DOHH2 (cell line): ENCODE results near the gene CENPU.

Experiments used
- H3F3A ChIP-seq: fragments of 200-600 bp; sonication (generic), shearing (Covaris generic); 2 replicates; pipeline ENCODE4 v1.6.0; 2016; ENCODE audit warnings: antibody characterized with exemption, mild to moderate bottlenecking; ENCODE audit not compliant: control insufficient read depth, insufficient read depth
- H3K27ac ChIP-seq: fragments of 200-600 bp; sonication (generic); 2 replicates; pipeline ENCODE4 v1.5.1; 2014; ENCODE audit warnings: low read depth, mild to moderate bottlenecking, low read length, moderate library complexity
- H3K27me3 ChIP-seq: fragments of 200-600 bp; sonication (generic); 2 replicates; pipeline ENCODE4 v1.6.1; 2014; ENCODE audit warnings: mild to moderate bottlenecking, low read length, mixed read lengths; ENCODE audit not compliant: control insufficient read depth
- H3K36me3 ChIP-seq: fragments of 200-600 bp; sonication (generic); 2 replicates; pipeline ENCODE4 v1.6.1; 2014; ENCODE audit warnings: mild to moderate bottlenecking, low read length, moderate library complexity, mixed read lengths; ENCODE audit not compliant: control insufficient read depth
- H3K4me1 ChIP-seq: fragments of 200-600 bp; sonication (generic); 2 replicates; pipeline ENCODE4 v1.6.1; 2014; ENCODE audit warnings: mild to moderate bottlenecking, low read length, mixed read lengths; ENCODE audit not compliant: control insufficient read depth
- H3K4me2 ChIP-seq: fragments of 200-600 bp; sonication (generic); 2 replicates; pipeline ENCODE4 v1.6.0; 2014; ENCODE audit warnings: mild to moderate bottlenecking, low read length, moderate library complexity
- H3K4me3 ChIP-seq: fragments of 200-600 bp; sonication (generic); 2 replicates; pipeline ENCODE4 v1.5.1; 2014; ENCODE audit warnings: mild to moderate bottlenecking, low read length, mixed read lengths
- H3K79me2 ChIP-seq: fragments of 200-600 bp; sonication (generic); 2 replicates; pipeline ENCODE4 v1.6.1; 2014; ENCODE audit warnings: mild to moderate bottlenecking, low read length, mixed read lengths; ENCODE audit not compliant: control insufficient read depth
- H3K9me2 ChIP-seq: fragments of 200-600 bp; sonication (generic); replicated peaks from 2 replicates; pipeline ENCODE4 v1.6.1; 2014; ENCODE audit warnings: mild to moderate bottlenecking, low read length, mixed read lengths; ENCODE audit not compliant: control insufficient read depth
- H3K9me3 ChIP-seq: fragments of 200-600 bp; sonication (generic); 2 replicates; pipeline ENCODE4 v1.6.1; 2014; ENCODE audit warnings: antibody characterized with exemption, low read length, mixed read lengths; ENCODE audit not compliant: control insufficient read depth, insufficient read depth
- H4K20me1 ChIP-seq: fragments of 200-600 bp; sonication (generic); 2 replicates; pipeline ENCODE4 v1.6.0; 2014; ENCODE audit warnings: low read depth, mild to moderate bottlenecking, antibody characterized with exemption, low read length, moderate library complexity; ENCODE audit not compliant: control insufficient read depth, insufficient read depth
- EZH2phosphoT487 ChIP-seq: fragments of 200-600 bp; sonication (generic); IDR thresholded peaks from 2 replicates; pipeline ENCODE4 v1.6.1; 2017; ENCODE audit warnings: borderline replicate concordance, mild to moderate bottlenecking, antibody characterized with exemption, low read length, moderate library complexity, mixed read lengths
- TF ChIP-seq, protein P1 (sequence below): fragments of 200-600 bp; sonication (generic); IDR thresholded peaks from one replicate; pipeline ENCODE4 v1.5.1; 2014; ENCODE audit warnings: antibody characterized with exemption, mild to moderate bottlenecking, low read depth, low read length; ENCODE audit not compliant: poor library complexity, severe bottlenecking

CENPU gene

GRCh38 chr4:184728858-184729257, 5.0 kb downstream of the CENPU start:
- H3K4me2 ChIP-seq, result no peak overlapping the region
- peaks cover 51% of the 10 kb centered on the region for H3K4me1 ChIP-seq
- H3K27ac ChIP-seq, result no peak overlapping the region
- TF ChIP-seq, protein P1, sequence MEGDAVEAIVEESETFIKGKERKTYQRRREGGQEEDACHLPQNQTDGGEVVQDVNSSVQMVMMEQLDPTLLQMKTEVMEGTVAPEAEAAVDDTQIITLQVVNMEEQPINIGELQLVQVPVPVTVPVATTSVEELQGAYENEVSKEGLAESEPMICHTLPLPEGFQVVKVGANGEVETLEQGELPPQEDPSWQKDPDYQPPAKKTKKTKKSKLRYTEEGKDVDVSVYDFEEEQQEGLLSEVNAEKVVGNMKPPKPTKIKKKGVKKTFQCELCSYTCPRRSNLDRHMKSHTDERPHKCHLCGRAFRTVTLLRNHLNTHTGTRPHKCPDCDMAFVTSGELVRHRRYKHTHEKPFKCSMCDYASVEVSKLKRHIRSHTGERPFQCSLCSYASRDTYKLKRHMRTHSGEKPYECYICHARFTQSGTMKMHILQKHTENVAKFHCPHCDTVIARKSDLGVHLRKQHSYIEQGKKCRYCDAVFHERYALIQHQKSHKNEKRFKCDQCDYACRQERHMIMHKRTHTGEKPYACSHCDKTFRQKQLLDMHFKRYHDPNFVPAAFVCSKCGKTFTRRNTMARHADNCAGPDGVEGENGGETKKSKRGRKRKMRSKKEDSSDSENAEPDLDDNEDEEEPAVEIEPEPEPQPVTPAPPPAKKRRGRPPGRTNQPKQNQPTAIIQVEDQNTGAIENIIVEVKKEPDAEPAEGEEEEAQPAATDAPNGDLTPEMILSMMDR, result no peak
- TF ChIP-seq EZH2phosphoT487, result no peak
- no peaks in the 10 kb centered on the region for H3K9me2 ChIP-seq
- peaks cover 90% of the 10 kb centered on the region for H3K79me2 ChIP-seq
- no peak overlapping the region for H3K4me3 ChIP-seq
- peaks cover 18% of the 10 kb centered on the region; the same call in 1 of the 2 replicates for H4K20me1 ChIP-seq
- H3K27me3 ChIP-seq, result no peaks in the 10 kb centered on the region
- H3K9me3 ChIP-seq, result no peaks in the 10 kb centered on the region
- H3F3A ChIP-seq, result peaks cover 4% of the 10 kb centered on the region
- H3K36me3 ChIP-seq, result peaks cover 94% of the 10 kb centered on the region

DNA sequence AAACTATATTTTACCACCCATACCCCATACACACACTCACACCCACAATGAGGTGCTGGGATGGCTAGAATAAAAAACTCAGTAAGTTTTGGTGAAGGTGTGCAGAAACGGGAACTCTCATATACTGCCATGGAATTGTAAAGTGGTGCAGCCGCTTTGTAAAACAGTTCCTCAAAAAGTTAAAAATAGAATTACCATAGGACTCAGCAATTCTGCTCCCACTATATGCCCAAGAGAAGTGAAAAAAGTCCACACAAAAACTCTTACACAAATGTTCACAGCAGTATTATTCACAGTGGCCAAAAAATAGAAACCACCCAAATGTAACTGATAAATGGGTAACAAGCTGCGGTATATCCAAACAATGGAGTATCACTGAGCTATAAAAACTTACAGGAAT, 6.5 kb downstream of the CENPU start:
- Histone ChIP-seq H3K9me2 (no peaks in the 10 kb centered on the region), H3K4me1 (peaks cover 47% of the 10 kb centered on the region), H3K27ac (no peak overlapping the region), H3K36me3 (peaks cover 97% of the 10 kb centered on the region), H3K27me3 (no peaks in the 10 kb centered on the region), H3K9me3 (no peaks in the 10 kb centered on the region), H3K79me2 (peaks cover 86% of the 10 kb centered on the region), H3F3A (peaks cover 4% of the 10 kb centered on the region), H4K20me1 (peaks cover 14% of the 10 kb centered on the region; the same call in 1 of the 2 replicates), H3K4me3 (no peak overlapping the region), H3K4me2 (peak overlapping the region; percentile 3)
- TF ChIP-seq EZH2phosphoT487, result no peak
- TF ChIP-seq, protein P1, result no peak

GRCh38 chr4:184722798-184723197, 11.1 kb downstream of the CENPU start:
- H3F3A ChIP-seq, result peaks cover 4% of the 10 kb centered on the region
- TF ChIP-seq EZH2phosphoT487, result no peak
- TF ChIP-seq, protein P1, result peak; percentile 36
- H3K4me3 ChIP-seq, result no peak overlapping the region
- H3K36me3 ChIP-seq, result peaks cover 97% of the 10 kb centered on the region
- H4K20me1 ChIP-seq, result peaks cover 2% of the 10 kb centered on the region; the same call in 1 of the 2 replicates
- no peak overlapping the region for H3K27ac ChIP-seq
- no peaks in the 10 kb centered on the region for H3K27me3 ChIP-seq
- no peak overlapping the region for H3K4me2 ChIP-seq
- peaks cover 87% of the 10 kb centered on the region for H3K79me2 ChIP-seq
- H3K9me2 ChIP-seq, result no peaks in the 10 kb centered on the region
- peaks cover 35% of the 10 kb centered on the region for H3K4me1 ChIP-seq
- no peaks in the 10 kb centered on the region for H3K9me3 ChIP-seq

GRCh38 chr4:184721254-184721653, 12.6 kb downstream of the CENPU start:
- Histone ChIP-seq H3K36me3 (peaks cover 99% of the 10 kb centered on the region), H3K9me2 (no peaks in the 10 kb centered on the region), H3K79me2 (peaks cover 89% of the 10 kb centered on the region), H3K4me3 (no peak overlapping the region), H3K4me1 (peaks cover 36% of the 10 kb centered on the region), H4K20me1 (no peaks in the 10 kb centered on the region; the same call in 1 of the 2 replicates), H3F3A (peaks cover 10% of the 10 kb centered on the region), H3K27me3 (no peaks in the 10 kb centered on the region), H3K4me2 (no peak overlapping the region), H3K27ac (no peak overlapping the region), H3K9me3 (no peaks in the 10 kb centered on the region)
- TF ChIP-seq, protein P1, result no peak
- no peak for TF ChIP-seq EZH2phosphoT487
